Measurements from ENCODE around the gene PPP1R9A.

The PPP1R9A gene

DNA sequence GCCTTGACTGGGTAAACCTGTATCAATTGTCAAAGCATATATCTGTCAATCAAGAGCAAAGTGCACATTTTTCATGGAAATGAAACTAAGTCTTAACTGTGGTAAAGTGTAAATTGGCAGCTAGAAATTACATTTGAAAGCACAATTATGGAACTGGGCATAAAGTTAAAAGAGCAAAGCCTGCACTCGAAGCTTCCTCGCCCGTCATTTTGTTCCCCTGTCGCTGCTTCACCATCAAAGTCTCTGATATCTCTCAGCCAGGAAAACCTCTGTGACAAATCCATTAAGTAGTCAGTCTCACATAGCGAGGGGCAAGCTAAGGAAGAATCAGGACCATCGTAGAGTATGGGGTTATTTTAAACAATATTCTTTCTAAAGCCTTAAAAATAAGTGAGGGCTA is 389.1 kb downstream of the PPP1R9A start:
- DNase-seq (ENCODE audit: low read depth) = no peak
- TF ChIP-seq CTCF (IDR thresholded peaks at IDR 0.05; ENCODE audit: low read length, missing control alignments) = no peak
- no peak overlapping the region for H3K4me3 ChIP-seq (replicated peaks; ENCODE audit: low read depth, low read length)

DNA sequence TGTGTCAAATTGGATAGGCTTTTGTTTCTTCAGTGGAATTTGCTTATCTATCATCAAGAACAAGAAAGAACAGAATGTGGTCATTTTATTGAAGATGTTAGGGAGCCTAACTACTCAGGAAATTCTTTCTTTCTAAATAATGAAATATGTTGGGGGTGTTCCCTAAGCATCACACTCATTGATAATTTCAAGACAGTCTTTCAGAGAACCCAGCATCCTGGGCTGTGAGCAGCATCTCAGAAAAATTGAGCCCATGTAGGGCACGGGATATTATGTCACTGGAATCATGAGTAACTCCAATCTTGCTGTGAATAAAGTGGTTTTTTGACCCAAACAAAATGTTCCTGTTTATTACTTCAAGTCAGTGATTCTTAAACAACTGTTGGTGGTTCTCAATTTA is 389.6 kb downstream of the PPP1R9A start:
- no peak for DNase-seq (ENCODE audit: low read depth)
- no peak for TF ChIP-seq CTCF (IDR thresholded peaks at IDR 0.05; ENCODE audit: low read length, missing control alignments)
- no peak overlapping the region for H3K4me3 ChIP-seq (replicated peaks; ENCODE audit: low read depth, low read length)

DNA sequence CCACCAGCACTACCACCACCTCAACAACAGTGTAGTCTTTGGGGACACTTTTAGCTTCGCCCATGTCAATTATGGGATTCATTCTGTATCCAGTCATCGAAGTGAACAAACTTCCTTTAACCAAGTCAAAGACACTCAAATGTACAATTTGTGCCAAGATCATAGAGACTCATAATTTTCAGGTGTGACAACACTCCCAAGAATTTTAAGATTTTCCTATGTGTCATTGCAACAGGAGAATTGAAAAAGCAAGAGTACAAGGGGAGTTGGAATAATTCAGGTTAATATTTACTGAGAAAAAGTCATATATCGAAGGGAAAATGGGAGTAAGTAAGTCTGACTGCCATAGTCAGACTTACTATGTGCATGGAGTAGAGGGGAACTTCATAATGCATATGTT is 390.7 kb downstream of the PPP1R9A start:
- no peak overlapping the region for H3K4me3 ChIP-seq (replicated peaks; ENCODE audit: low read depth, low read length)
- DNase-seq (ENCODE audit: low read depth) = no peak
- TF ChIP-seq CTCF (IDR thresholded peaks at IDR 0.05; ENCODE audit: low read length, missing control alignments) = no peak

DNA sequence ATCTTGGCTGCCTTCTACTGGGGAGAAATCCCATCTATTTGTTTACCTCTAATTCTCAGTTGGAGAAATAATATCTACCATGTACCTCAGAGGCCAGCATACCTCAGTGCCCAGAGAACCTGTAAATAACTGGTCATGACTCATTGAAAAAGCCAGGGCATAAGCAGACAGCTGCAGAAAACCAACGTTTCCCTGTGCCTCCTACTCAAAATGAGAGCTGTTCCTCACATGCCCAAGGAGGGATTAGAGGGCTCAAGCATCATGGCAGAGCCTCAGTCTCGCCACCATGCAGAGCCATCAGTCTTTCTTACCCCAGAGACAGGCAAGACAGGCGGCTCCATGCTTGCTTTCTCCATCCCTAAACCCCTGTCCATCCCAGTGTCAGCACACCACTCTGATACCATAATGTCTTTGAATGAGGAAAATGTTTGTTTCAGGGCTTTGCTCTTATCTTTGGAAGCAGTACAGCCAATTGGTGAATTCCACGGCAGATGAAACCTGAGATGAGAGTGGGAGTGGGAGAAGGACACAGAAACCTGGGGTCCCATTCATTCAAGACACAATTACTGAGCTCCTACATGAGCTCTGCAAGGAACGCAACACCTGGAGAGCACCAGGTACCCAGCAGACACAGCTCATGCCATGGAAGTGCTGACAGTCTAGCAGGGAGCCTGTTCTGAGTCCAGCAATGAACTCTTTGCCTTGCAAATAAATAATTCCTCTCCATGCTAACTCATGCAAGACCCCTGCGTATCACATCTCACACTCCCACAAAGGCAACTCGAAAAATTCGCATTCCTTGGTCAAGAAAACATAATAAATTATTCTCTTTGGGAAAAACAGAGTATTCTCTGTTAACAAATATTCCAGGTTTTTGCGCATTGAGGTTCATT is 395.9 kb downstream of the PPP1R9A start:
- no peak overlapping the region for H3K4me3 ChIP-seq (replicated peaks; ENCODE audit: low read depth, low read length)
- DNase-seq (ENCODE audit: low read depth) = no peak
- no peak for TF ChIP-seq CTCF (IDR thresholded peaks at IDR 0.05; ENCODE audit: low read length, missing control alignments)

- no peak for DNase-seq (ENCODE audit: low read depth)
- no peak for TF ChIP-seq CTCF (IDR thresholded peaks at IDR 0.05; ENCODE audit: low read length, missing control alignments)
- H3K4me3 ChIP-seq (replicated peaks; ENCODE audit: low read depth, low read length) = no peak overlapping the region
Observed at GRCh38 chr7:95304990-95305389, 397.6 kb downstream of the PPP1R9A start.

- no peak for DNase-seq (ENCODE audit: low read depth)
- H3K4me3 ChIP-seq (replicated peaks; ENCODE audit: low read depth, low read length) = no peak overlapping the region
- TF ChIP-seq CTCF (IDR thresholded peaks at IDR 0.05; ENCODE audit: low read length, missing control alignments) = no peak
Observed at GRCh38 chr7:95309951-95310350, 402.6 kb downstream of the PPP1R9A start.

DNA sequence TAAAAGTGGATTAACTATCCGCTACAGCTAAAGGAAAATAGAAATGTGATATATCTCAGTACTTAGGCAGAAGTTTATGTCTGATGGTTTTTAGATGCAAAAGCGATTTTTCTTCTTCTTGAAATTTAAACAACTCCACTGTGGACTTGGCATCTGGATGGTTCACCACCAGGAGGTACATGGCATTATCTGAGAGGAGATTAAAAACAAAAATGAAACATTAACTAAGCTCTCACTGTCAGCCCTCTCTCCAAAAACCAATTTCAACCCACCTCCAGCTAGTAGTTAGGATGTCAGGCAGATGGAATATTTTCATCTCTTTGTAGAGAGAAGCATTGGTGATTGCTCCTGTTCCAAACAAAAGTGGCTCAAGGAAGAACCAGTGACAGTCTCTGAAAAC is 404.0 kb downstream of the PPP1R9A start:
- no peak for TF ChIP-seq CTCF (IDR thresholded peaks at IDR 0.05; ENCODE audit: low read length, missing control alignments)

More for the DNA sequence above, 404.0 kb downstream of the PPP1R9A start:
- DNase-seq (ENCODE audit: low read depth) = no peak
- H3K4me3 ChIP-seq (replicated peaks; ENCODE audit: low read depth, low read length) = no peak overlapping the region

Data from fibroblast of pulmonary artery (primary cell).